ENCODE measurements around the gene HBA2.

DNA sequence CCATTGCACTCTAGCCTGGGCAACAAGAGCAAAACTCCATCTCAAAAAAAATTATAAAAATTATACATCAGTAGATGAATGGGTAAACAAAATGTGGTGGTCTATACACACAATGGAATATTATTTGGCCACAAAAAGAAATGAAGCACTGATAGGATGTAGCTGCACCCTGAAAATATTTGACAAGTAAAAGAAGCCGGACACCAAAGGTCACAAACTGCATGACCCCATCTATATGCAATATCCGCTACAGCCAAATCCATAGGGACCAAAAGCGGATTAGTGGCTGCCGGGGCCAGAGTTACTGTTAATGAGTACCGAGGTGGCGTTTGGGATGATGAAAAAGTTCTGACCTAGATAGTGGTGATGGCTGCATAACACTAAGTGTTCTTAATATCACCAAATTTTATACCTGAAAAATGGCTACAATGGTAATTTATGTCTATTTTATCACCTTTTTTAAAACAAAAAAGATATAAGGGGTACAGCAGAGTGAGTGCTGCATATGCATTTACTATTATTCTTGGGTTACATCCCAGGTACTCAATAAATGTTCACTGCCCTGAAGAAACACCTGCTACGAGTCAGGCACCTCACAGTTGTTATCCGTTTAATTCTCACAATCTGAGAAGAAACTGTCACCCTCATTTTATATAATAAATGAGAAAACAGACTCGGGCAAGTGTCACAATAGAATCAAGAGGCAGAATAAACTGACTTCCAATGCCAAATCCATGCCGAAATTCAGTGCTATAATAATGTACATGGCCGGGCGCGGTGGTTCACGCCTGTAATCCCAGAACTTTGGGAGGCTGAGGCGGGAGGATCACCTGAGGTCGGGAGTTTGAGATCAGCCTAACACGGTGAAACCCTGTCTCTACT is 6.8 kb downstream of the HBA2 start:
- no peak for TF ChIP-seq POLR2AphosphoS5 (IDR thresholded peaks at IDR 0.05; ENCODE audit: low read depth, low read length)
- no peak for TF ChIP-seq POLR2A (IDR thresholded peaks at IDR 0.05; ENCODE audit: low read depth, low read length)
- no peak for TF ChIP-seq TAF1 (IDR thresholded peaks at IDR 0.05; ENCODE audit: borderline replicate concordance, low read depth, low read length)

All from GM12892 (cell line).